Naive B cell (primary cell): ENCODE measurements around the gene OR1F1. TPM values are rescaled to one million over a fixed set of nuclear protein-coding genes. Genes with fewer than 3 reads are reported as not detected.
A peak's percentile ranks its signal among the peaks of the same experiment; 100 is the strongest.
"Not testable (repeated sequence)": the region's sequence is repeated elsewhere in the genome, so short reads cannot be mapped to it uniquely, and the experiment has no call there.

ENCODE experiments used
- ATAC-seq, 2 donors: fragments of 150-1000 bp; cut with Tn5 transposase; 2 replicates each; pipeline ENCODE4 v1.10.0; 2021; ENCODE audit warnings: low read depth in 2 of 2, mild to moderate bottlenecking in 2 of 2, moderate library complexity in 2 of 2
- DNase-seq: peaks from one replicate; pipeline ENCODE4 v3.0.0; 2022
- H3K27ac Mint-ChIP-seq, 6 donors: one replicate each; pipeline ENCODE4 v1.8.0; 2020 to 2022; ENCODE audit warnings: mild to moderate bottlenecking in 6 of 6, mixed read lengths in 6 of 6, moderate library complexity in 5 of 6, inconsistent platforms in 2 of 6
- H3K27me3 Mint-ChIP-seq, 3 donors: one replicate each; pipeline ENCODE4 v1.8.0; 2021 to 2022; ENCODE audit warnings: mixed read lengths in 3 of 3, mild to moderate bottlenecking in 1 of 3
- H3K36me3 Mint-ChIP-seq, 2 donors: one replicate each; pipeline ENCODE4 v1.8.0; 2020 to 2022; ENCODE audit warnings: mixed read lengths in 2 of 2, inconsistent platforms in 1 of 2, mild to moderate bottlenecking in 1 of 2
- H3K4me1 Mint-ChIP-seq, 3 donors: one replicate each; pipeline ENCODE4 v1.8.0; 2020 to 2022; ENCODE audit warnings: mixed read lengths in 3 of 3, inconsistent platforms in 1 of 3, mild to moderate bottlenecking in 1 of 3, moderate library complexity in 1 of 3
- H3K4me3 Mint-ChIP-seq, 8 donors: one replicate each; pipeline ENCODE4 v1.8.0; 2020 to 2022; ENCODE audit warnings: mild to moderate bottlenecking in 8 of 8, mixed read lengths in 8 of 8, moderate library complexity in 8 of 8, inconsistent platforms in 2 of 8
- H3K9me3 Mint-ChIP-seq, 7 donors: one replicate each; pipeline ENCODE4 v1.8.0; 2020 to 2022; ENCODE audit warnings: mixed read lengths in 7 of 7, mild to moderate bottlenecking in 5 of 7, inconsistent platforms in 2 of 7, moderate library complexity in 1 of 7
- polyA plus RNA-seq, 6 donors: library from polyadenylated mRNA; unstranded; fragments of 300-500 nt; fragmentation: Illumina TruSeq; gene quantifications; one replicate each; pipeline ENCODE4 v1.2.3, GENCODE V29; 2021; ENCODE audit warnings: low read depth in 6 of 6

Gene OR1F1
- polyA plus RNA-seq, 6 donors from 2014 or later, result not detected

GRCh38 chr16:3170440-3171180, 17.4 kb upstream of the OR1F1 start:
- DNase-seq, result no peak
- Mint-ChIP-seq H3K4me3 (peak overlapping the region; percentile 67 to 92 (median 78)), H3K9me3 (peaks cover 0 to 7% (median 0%) of the 10 kb centered on the region in 7 donors)

GRCh38 chr16:3171181-3171854, 16.7 kb upstream of the OR1F1 start:
- DNase-seq, result no peak
- Mint-ChIP-seq H3K27me3 (peaks cover 41 to 75% (median 48%) of the 10 kb centered on the region in 3 donors), H3K36me3 (peaks cover 0 to 7% of the 10 kb centered on the region in 2 donors), H3K4me1 (peaks cover 29 to 42% (median 29%) of the 10 kb centered on the region in 3 donors), H3K27ac (peak overlapping the region in 3 of 6 donors; percentile 36 to 82 (median 78)), H3K9me3 (peaks cover 0 to 7% (median 2%) of the 10 kb centered on the region in 7 donors), H3K4me3 (peak overlapping the region; percentile 67 to 92 (median 78))
- peak; percentile 51 to 59 for ATAC-seq

More at GRCh38 chr16:3170440-3171180, 17.4 kb upstream of the OR1F1 start:
- Mint-ChIP-seq H3K36me3 (no peaks in the 10 kb centered on the region), H3K27ac (peak overlapping the region in 3 of 6 donors; percentile 21 to 82 (median 36)), H3K4me1 (peaks cover 25 to 43% (median 32%) of the 10 kb centered on the region in 3 donors), H3K27me3 (peaks cover 34 to 68% (median 41%) of the 10 kb centered on the region in 3 donors)
- peak; percentile 7 to 20 for ATAC-seq

GRCh38 chr16:3171855-3172593, 16.0 kb upstream of the OR1F1 start:
- Mint-ChIP-seq H3K27ac (peak overlapping the region in 3 of 6 donors; percentile 36 to 78 (median 37)), H3K4me3 (peak overlapping the region; percentile 67 to 92 (median 78)), H3K9me3 (peaks cover 0 to 7% (median 2%) of the 10 kb centered on the region in 7 donors), H3K27me3 (peaks cover 46 to 81% (median 51%) of the 10 kb centered on the region in 3 donors), H3K4me1 (peaks cover 29 to 42% (median 29%) of the 10 kb centered on the region in 3 donors), H3K36me3 (peaks cover 0 to 7% of the 10 kb centered on the region in 2 donors)
- no peak for ATAC-seq
- DNase-seq, result no peak

- Mint-ChIP-seq H3K4me1 (peaks cover 29 to 42% (median 29%) of the 10 kb centered on the region in 3 donors), H3K36me3 (peaks cover 0 to 7% of the 10 kb centered on the region in 2 donors), H3K9me3 (peaks cover 0 to 10% (median 2%) of the 10 kb centered on the region in 7 donors), H3K4me3 (peak overlapping the region; percentile 8 to 81 (median 54)), H3K27ac (peak overlapping the region in 3 of 6 donors; percentile 25 to 74 (median 39)), H3K27me3 (peaks cover 59 to 85% (median 65%) of the 10 kb centered on the region in 3 donors)
- ATAC-seq (peak; percentile 40 to 50), DNase-seq (no peak)
These were observed 13.9 kb upstream of the OR1F1 start for GRCh38 chr16:3173892-3174617.

- Mint-ChIP-seq H3K9me3 (peaks cover 0 to 10% (median 2%) of the 10 kb centered on the region in 7 donors), H3K4me3 (peak overlapping the region in 2 of 8 donors; percentile 15 to 35)
These were observed 13.3 kb upstream of the OR1F1 start for GRCh38 chr16:3174618-3175148.

GRCh38 chr16:3175157-3176093, 12.6 kb upstream of the OR1F1 start:
- DNase-seq (no peak), ATAC-seq (no peak)
- Mint-ChIP-seq H3K27me3 (peaks cover 68 to 90% (median 77%) of the 10 kb centered on the region in 3 donors), H3K4me3 (peak overlapping the region in 3 of 8 donors; percentile 25 to 59 (median 42)), H3K4me1 (peaks cover 26 to 38% (median 27%) of the 10 kb centered on the region in 3 donors), H3K9me3 (peaks cover 0 to 10% (median 2%) of the 10 kb centered on the region in 7 donors), H3K27ac (peak overlapping the region in 3 of 6 donors; percentile 11 to 90 (median 62)), H3K36me3 (peaks cover 0 to 7% of the 10 kb centered on the region in 2 donors)

More at GRCh38 chr16:3174618-3175148, 13.3 kb upstream of the OR1F1 start:
- ATAC-seq (no peak), DNase-seq (no peak)
- H3K36me3 Mint-ChIP-seq, result peaks cover 0 to 7% of the 10 kb centered on the region in 2 donors
- peaks cover 29 to 42% (median 29%) of the 10 kb centered on the region in 3 donors for H3K4me1 Mint-ChIP-seq
- H3K27me3 Mint-ChIP-seq, result peaks cover 60 to 90% (median 71%) of the 10 kb centered on the region in 3 donors
- peak overlapping the region in 3 of 6 donors; percentile 25 to 65 (median 39) for H3K27ac Mint-ChIP-seq

GRCh38 chr16:3179651-3180050, 8.4 kb upstream of the OR1F1 start:
- Mint-ChIP-seq H3K27ac (no peak overlapping the region), H3K27me3 (peaks cover 76 to 96% (median 82%) of the 10 kb centered on the region in 3 donors), H3K36me3 (peaks cover 7 to 12% of the 10 kb centered on the region in 2 donors), H3K9me3 (peaks cover 0 to 19% (median 6%) of the 10 kb centered on the region in 7 donors), H3K4me3 (no peak overlapping the region), H3K4me1 (peaks cover 20 to 25% (median 23%) of the 10 kb centered on the region in 3 donors)
- DNase-seq (no peak), ATAC-seq (no peak)

GRCh38 chr16:3180445-3180878, 7.5 kb upstream of the OR1F1 start:
- H3K9me3 Mint-ChIP-seq, result peaks cover 0 to 19% (median 7%) of the 10 kb centered on the region in 7 donors
- H3K4me1 Mint-ChIP-seq, result peaks cover 20 to 25% (median 23%) of the 10 kb centered on the region in 3 donors
- H3K27ac Mint-ChIP-seq, result peak overlapping the region in 1 of 6 donors; percentile 20
- H3K27me3 Mint-ChIP-seq, result peaks cover 75 to 93% (median 84%) of the 10 kb centered on the region in 3 donors
- H3K36me3 Mint-ChIP-seq, result peaks cover 7 to 12% of the 10 kb centered on the region in 2 donors
- DNase-seq (no peak), ATAC-seq (no peak)
- peak overlapping the region in 1 of 8 donors; percentile 25 for H3K4me3 Mint-ChIP-seq

- Mint-ChIP-seq H3K9me3 (peaks cover 0 to 13% (median 7%) of the 10 kb centered on the region in 7 donors), H3K27ac (peak overlapping the region in 2 of 6 donors; percentile 79 to 96), H3K4me3 (peak overlapping the region; percentile 61 to 84 (median 74)), H3K4me1 (peaks cover 16 to 23% (median 21%) of the 10 kb centered on the region in 3 donors), H3K36me3 (peaks cover 0 to 13% of the 10 kb centered on the region in 2 donors), H3K27me3 (peaks cover 78 to 93% (median 83%) of the 10 kb centered on the region in 3 donors)
- DNase-seq, ATAC-seq: not testable (repeated sequence)
These were observed 5.8 kb upstream of the OR1F1 start for GRCh38 chr16:3182293-3182607.

GRCh38 chr16:3182608-3183444, 5.2 kb upstream of the OR1F1 start:
- Mint-ChIP-seq H3K27me3 (peaks cover 78 to 93% (median 83%) of the 10 kb centered on the region in 3 donors), H3K4me3 (peak overlapping the region; percentile 64 to 90 (median 76)), H3K27ac (peak overlapping the region in 3 of 6 donors; percentile 45 to 96 (median 79)), H3K4me1 (peaks cover 19 to 26% (median 25%) of the 10 kb centered on the region in 3 donors), H3K9me3 (peaks cover 0 to 18% (median 7%) of the 10 kb centered on the region in 7 donors), H3K36me3 (peaks cover 0 to 18% of the 10 kb centered on the region in 2 donors)
- DNase-seq (no peak), ATAC-seq (peak; percentile 55 to 56)
